Neural cell (in vitro differentiated cells): ENCODE data around the gene SLBP. TPM values are rescaled to one million over a fixed set of nuclear protein-coding genes. Genes with fewer than 3 reads are reported as not detected.

ENCODE experiments used
- H2AFZ ChIP-seq: fragments of 200-600, 300-800 bp; sonication (generic), shearing (Covaris generic); 2 replicates; pipeline ENCODE4 v1.6.0; 2014; ENCODE audit warnings: low read depth, mild to moderate bottlenecking, antibody characterized with exemption, low read length, moderate library complexity
- H3F3A ChIP-seq: fragments of 200-600 bp; shearing (Covaris generic); 2 replicates; pipeline ENCODE4 v1.6.1; 2016; ENCODE audit warnings: mild to moderate bottlenecking, moderate library complexity, mixed read lengths, antibody characterized with exemption, low read length; ENCODE audit not compliant: insufficient read depth, poor library complexity, severe bottlenecking
- H3K27ac ChIP-seq: fragments of 200-600, 300-800 bp; sonication (generic), shearing (Covaris generic); 2 replicates; pipeline ENCODE4 v1.5.1; 2014; ENCODE audit warnings: mild to moderate bottlenecking, low read length, moderate library complexity
- H3K27me3 ChIP-seq: fragments of 300-800, 200-600 bp; sonication (generic), shearing (Covaris generic); 2 replicates; pipeline ENCODE4 v1.6.0; 2014; ENCODE audit warnings: mild to moderate bottlenecking, low read depth, low read length, moderate library complexity; ENCODE audit not compliant: insufficient read depth
- H3K36me3 ChIP-seq: fragments of 300-800, 200-600 bp; sonication (generic), shearing (Covaris generic); 2 replicates; pipeline ENCODE4 v1.5.1; 2014; ENCODE audit warnings: mild to moderate bottlenecking, antibody characterized with exemption, low read length, moderate library complexity; ENCODE audit not compliant: insufficient read depth
- H3K4me2 ChIP-seq: fragments of 300-800, 200-600 bp; sonication (generic), shearing (Covaris generic); 2 replicates; pipeline ENCODE4 v1.6.0; 2014; ENCODE audit warnings: mild to moderate bottlenecking, low read length
- H3K4me3 ChIP-seq: fragments of 300-800, 200-600 bp; sonication (generic), shearing (Covaris generic); 2 replicates; pipeline ENCODE4 v1.5.1; 2014; ENCODE audit warnings: mild to moderate bottlenecking, low read length, moderate library complexity
- H3K79me2 ChIP-seq: fragments of 200-600 bp; shearing (Covaris generic); replicated peaks from 2 replicates; pipeline ENCODE4 v1.6.0; 2014; ENCODE audit warnings: mild to moderate bottlenecking, low read length, moderate library complexity; ENCODE audit not compliant: insufficient read depth
- H3K9ac ChIP-seq: fragments of 300-800, 200-600 bp; sonication (generic), shearing (Covaris generic); 2 replicates; pipeline ENCODE4 v1.6.1; 2016; ENCODE audit warnings: mild to moderate bottlenecking, low read length, mixed read lengths
- H3K9me2 ChIP-seq: fragments of 200-600 bp; shearing (Covaris generic); 2 replicates; pipeline ENCODE4 v1.6.1; 2016; ENCODE audit warnings: mild to moderate bottlenecking, low read length, mixed read lengths; ENCODE audit not compliant: insufficient read depth
- H3K9me3 ChIP-seq: fragments of 200-600, 300-800 bp; sonication (generic), shearing (Covaris generic); 2 replicates; pipeline ENCODE4 v1.6.1; 2016; ENCODE audit warnings: mild to moderate bottlenecking, mixed run types, low read length, moderate library complexity, mixed read lengths
- H4K20me1 ChIP-seq: fragments of 200-600 bp; shearing (Covaris generic); 2 replicates; pipeline ENCODE4 v1.6.1; 2016; ENCODE audit warnings: mild to moderate bottlenecking, mixed run types; ENCODE audit not compliant: insufficient read depth
- CTCF ChIP-seq: fragments of 450-650 bp; IDR thresholded peaks from 2 replicates; pipeline ENCODE4 v1.5.1; 2014; ENCODE audit warnings: antibody characterized with exemption, mild to moderate bottlenecking, moderate library complexity; ENCODE audit not compliant: poor library complexity, severe bottlenecking
- EP300 ChIP-seq: fragments of 450-650 bp; conservative IDR thresholded peaks from 2 replicates; pipeline ENCODE4 v1.6.1; 2014; ENCODE audit warnings: antibody characterized with exemption, mild to moderate bottlenecking, moderate library complexity; ENCODE audit not compliant: poor library complexity, severe bottlenecking
- EZH2 ChIP-seq: fragments of 200-600, 300-800 bp; shearing (Covaris generic), sonication (generic); IDR thresholded peaks from 2 replicates; pipeline ENCODE4 v1.6.1; 2014; ENCODE audit warnings: antibody characterized with exemption, low read length, borderline replicate concordance, mild to moderate bottlenecking; ENCODE audit not compliant: insufficient read depth, poor library complexity, severe bottlenecking
- MXI1 ChIP-seq: fragments of 450-650 bp; conservative IDR thresholded peaks from 2 replicates; pipeline ENCODE4 v1.6.1; 2014; ENCODE audit warnings: antibody characterized with exemption, mild to moderate bottlenecking; ENCODE audit not compliant: poor library complexity, severe bottlenecking
- POLR2AphosphoS5 ChIP-seq: IDR thresholded peaks from 2 replicates; pipeline ENCODE4 v1.6.1; 2012
- RAD21 ChIP-seq: fragments of 450-650 bp; conservative IDR thresholded peaks from 2 replicates; pipeline ENCODE4 v1.6.1; 2014; ENCODE audit warnings: antibody characterized with exemption, mild to moderate bottlenecking, moderate library complexity
- SMC3 ChIP-seq: fragments of 450-650 bp; conservative IDR thresholded peaks from 2 replicates; pipeline ENCODE4 v1.6.1; 2014; ENCODE audit warnings: antibody characterized with exemption, mild to moderate bottlenecking, moderate library complexity; ENCODE audit not compliant: poor library complexity
- TAF1 ChIP-seq: IDR thresholded peaks from 2 replicates; pipeline ENCODE4 v1.6.1; 2012; ENCODE audit warnings: low read depth
- polyA plus RNA-seq: library from polyadenylated mRNA; depleted of rRNA; stranded (reverse); fragments of >200 nt; gene quantifications from 2 replicates; pipeline ENCODE4 v1.2.3, GENCODE V29; 2014
- TF ChIP-seq, protein P1 (sequence below): IDR thresholded peaks from 2 replicates; pipeline ENCODE4 v1.6.1; 2012; ENCODE audit warnings: borderline replicate concordance

SLBP gene
- polyA plus RNA-seq, 1 donor from 2014 or later, result 111 TPM

DNA sequence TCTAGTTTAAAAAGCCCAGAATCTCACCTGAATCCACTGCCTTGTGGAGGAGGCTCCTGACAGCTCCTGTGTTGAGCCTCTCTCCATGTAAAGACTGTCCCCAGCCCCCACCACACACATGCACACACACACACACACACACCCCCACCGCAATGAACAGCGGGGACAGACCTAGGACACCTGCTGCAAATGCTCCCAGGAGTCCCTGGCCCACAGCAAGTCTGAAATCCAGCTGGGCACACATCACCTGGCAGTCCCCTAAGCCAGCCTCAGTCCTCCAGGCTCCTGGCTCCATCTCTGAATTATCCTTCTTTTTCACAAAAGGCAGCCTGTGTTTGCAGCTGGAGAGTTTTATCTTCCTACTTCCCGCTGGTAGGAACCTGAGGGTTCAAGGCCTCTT lies 21.4 kb downstream of the SLBP start:
- Histone ChIP-seq H4K20me1 (no peaks in the 10 kb centered on the region), H2AFZ (no peak overlapping the region), H3F3A (no peaks in the 10 kb centered on the region), H3K4me2 (no peak overlapping the region), H3K9ac (no peak overlapping the region), H3K9me2 (no peaks in the 10 kb centered on the region), H3K79me2 (no peaks in the 10 kb centered on the region), H3K9me3 (no peaks in the 10 kb centered on the region), H3K27ac (no peak overlapping the region), H3K36me3 (no peaks in the 10 kb centered on the region), H3K4me3 (no peak overlapping the region), H3K27me3 (no peaks in the 10 kb centered on the region)
- TF ChIP-seq, protein P1, sequence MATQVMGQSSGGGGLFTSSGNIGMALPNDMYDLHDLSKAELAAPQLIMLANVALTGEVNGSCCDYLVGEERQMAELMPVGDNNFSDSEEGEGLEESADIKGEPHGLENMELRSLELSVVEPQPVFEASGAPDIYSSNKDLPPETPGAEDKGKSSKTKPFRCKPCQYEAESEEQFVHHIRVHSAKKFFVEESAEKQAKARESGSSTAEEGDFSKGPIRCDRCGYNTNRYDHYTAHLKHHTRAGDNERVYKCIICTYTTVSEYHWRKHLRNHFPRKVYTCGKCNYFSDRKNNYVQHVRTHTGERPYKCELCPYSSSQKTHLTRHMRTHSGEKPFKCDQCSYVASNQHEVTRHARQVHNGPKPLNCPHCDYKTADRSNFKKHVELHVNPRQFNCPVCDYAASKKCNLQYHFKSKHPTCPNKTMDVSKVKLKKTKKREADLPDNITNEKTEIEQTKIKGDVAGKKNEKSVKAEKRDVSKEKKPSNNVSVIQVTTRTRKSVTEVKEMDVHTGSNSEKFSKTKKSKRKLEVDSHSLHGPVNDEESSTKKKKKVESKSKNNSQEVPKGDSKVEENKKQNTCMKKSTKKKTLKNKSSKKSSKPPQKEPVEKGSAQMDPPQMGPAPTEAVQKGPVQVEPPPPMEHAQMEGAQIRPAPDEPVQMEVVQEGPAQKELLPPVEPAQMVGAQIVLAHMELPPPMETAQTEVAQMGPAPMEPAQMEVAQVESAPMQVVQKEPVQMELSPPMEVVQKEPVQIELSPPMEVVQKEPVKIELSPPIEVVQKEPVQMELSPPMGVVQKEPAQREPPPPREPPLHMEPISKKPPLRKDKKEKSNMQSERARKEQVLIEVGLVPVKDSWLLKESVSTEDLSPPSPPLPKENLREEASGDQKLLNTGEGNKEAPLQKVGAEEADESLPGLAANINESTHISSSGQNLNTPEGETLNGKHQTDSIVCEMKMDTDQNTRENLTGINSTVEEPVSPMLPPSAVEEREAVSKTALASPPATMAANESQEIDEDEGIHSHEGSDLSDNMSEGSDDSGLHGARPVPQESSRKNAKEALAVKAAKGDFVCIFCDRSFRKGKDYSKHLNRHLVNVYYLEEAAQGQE, result no peak
- TF ChIP-seq MXI1 (no peak), CTCF (no peak), EZH2 (no peak), EP300 (no peak), RAD21 (no peak), TAF1 (no peak), POLR2AphosphoS5 (no peak), SMC3 (no peak)

DNA sequence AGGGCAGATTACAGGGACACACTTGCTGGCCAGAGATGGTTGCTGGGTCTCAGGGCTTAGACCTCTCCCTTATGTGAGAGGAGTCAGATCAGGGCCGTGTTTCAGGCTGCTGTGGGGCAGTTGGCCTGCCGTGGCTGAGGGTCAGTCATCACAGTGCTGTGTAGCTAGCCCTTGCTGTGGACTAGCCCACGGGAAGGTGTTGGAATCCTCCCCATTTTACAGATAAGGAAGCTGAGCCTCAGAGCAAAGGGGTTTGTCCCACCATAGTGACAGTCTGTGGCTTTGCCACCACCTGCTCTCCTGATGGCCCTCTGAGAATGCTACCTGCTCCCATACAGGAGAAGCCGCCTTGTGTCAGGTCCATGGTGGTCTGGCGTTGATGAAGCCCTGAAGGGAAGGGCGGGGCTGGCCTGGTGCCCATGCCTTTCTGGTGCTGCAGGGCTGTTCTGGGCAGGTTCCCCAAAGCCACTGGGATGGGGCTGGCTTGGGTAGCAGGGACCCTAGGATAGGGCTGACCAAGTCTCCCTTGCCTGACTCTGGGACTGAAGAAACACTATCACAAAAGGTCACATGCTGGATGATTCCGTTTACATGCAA lies 25.6 kb downstream of the SLBP start:
- Histone ChIP-seq H3K36me3 (no peaks in the 10 kb centered on the region), H3K4me3 (no peak overlapping the region), H4K20me1 (no peaks in the 10 kb centered on the region), H3K9ac (no peak overlapping the region), H3K79me2 (no peaks in the 10 kb centered on the region), H3K9me3 (no peaks in the 10 kb centered on the region), H3F3A (no peaks in the 10 kb centered on the region), H3K4me2 (no peak overlapping the region), H2AFZ (no peak overlapping the region), H3K27me3 (peaks cover 15% of the 10 kb centered on the region), H3K9me2 (no peaks in the 10 kb centered on the region), H3K27ac (no peak overlapping the region)
- TF ChIP-seq, protein P1, result no peak
- no peak for TF ChIP-seq SMC3
- TF ChIP-seq MXI1, result no peak
- TF ChIP-seq EZH2, result no peak
- TF ChIP-seq TAF1, result no peak
